CD4-positive, alpha-beta T cell (primary cell): ENCODE measurements around the gene TBCD. TPM values are rescaled to one million over a fixed set of nuclear protein-coding genes. Genes with fewer than 3 reads are reported as not detected.

Experiments used
- ATAC-seq: fragments of 200-7000 bp; cut with Tn5 transposase; one replicate; pipeline ENCODE4 v1.10.0; 2022; ENCODE audit warnings: mild to moderate bottlenecking; ENCODE audit not compliant: poor library complexity
- CTCF ChIA-PET: fragments of 350-600 bp; sonication (Branson Sonifier 250); formaldehyde crosslinking; loops from one replicate; lab custom pipeline; 2021; ENCODE audit warnings: antibody characterized with exemption, inconsistent platforms; lab: Charles Lee
- POLR2A ChIA-PET: fragments of 350-600 bp; sonication (Branson Sonifier 250); formaldehyde crosslinking; loops from one replicate; lab custom pipeline; 2021; ENCODE audit warnings: antibody characterized with exemption, inconsistent platforms; lab: Charles Lee
- DNase-seq, 14 experiments: peaks; one replicate each; pipeline ENCODE4 v3.0.0-alpha.2; 2013 to 2020; ENCODE audit warnings: mixed read lengths in 2 of 14
- H3K27ac ChIP-seq, 2 donors: one replicate each; pipeline versions ENCODE4 v1.5.1 to v1.7.0; 2013; ENCODE audit warnings: low read length in 2 of 2, low read depth in 1 of 2, mild to moderate bottlenecking in 1 of 2
- H3K27me3 ChIP-seq, 2 experiments: 1 replicate in 1 of 2; 2 replicates in 1 of 2; pipeline versions ENCODE4 v1.6.1 to v1.7.0; 2013; ENCODE audit warnings: low read length in 2 of 2, control low read depth in 1 of 2, mild to moderate bottlenecking in 1 of 2, moderate library complexity in 1 of 2; ENCODE audit not compliant: insufficient read depth in 2 of 2, control insufficient read depth in 1 of 2
- H3K36me3 ChIP-seq: one replicate; pipeline ENCODE4 v1.6.1; 2013; ENCODE audit warnings: low read length, control low read depth; ENCODE audit not compliant: insufficient read depth
- H3K4me1 ChIP-seq: one replicate; pipeline ENCODE4 v1.6.1; 2013; ENCODE audit warnings: low read length, control low read depth; ENCODE audit not compliant: insufficient read depth
- H3K4me3 ChIP-seq: one replicate; pipeline ENCODE4 v1.5.1; 2013; ENCODE audit warnings: mild to moderate bottlenecking, low read length, moderate library complexity
- H3K9me3 ChIP-seq, 2 experiments: 1 replicate in 1 of 2; 2 replicates in 1 of 2; pipeline versions ENCODE4 v1.6.1 to v1.7.0; 2013; ENCODE audit warnings: low read length in 2 of 2, mild to moderate bottlenecking in 2 of 2, control low read depth in 1 of 2, moderate library complexity in 1 of 2; ENCODE audit not compliant: control insufficient read depth in 1 of 2, insufficient read depth in 1 of 2
- H3K27ac Mint-ChIP-seq: one replicate; pipeline ENCODE4 v1.8.0; 2020; ENCODE audit warnings: mixed read lengths
- H3K27me3 Mint-ChIP-seq: one replicate; pipeline ENCODE4 v1.8.0; 2021; ENCODE audit warnings: mixed read lengths
- H3K36me3 Mint-ChIP-seq: one replicate; pipeline ENCODE4 v1.8.0; 2021; ENCODE audit warnings: low read depth, mixed read lengths
- H3K4me1 Mint-ChIP-seq: one replicate; pipeline ENCODE4 v1.8.0; 2021; ENCODE audit warnings: low read depth, mixed read lengths
- H3K4me3 Mint-ChIP-seq: one replicate; pipeline ENCODE4 v1.8.0; 2020; ENCODE audit warnings: mild to moderate bottlenecking, mixed read lengths
- H3K9me3 Mint-ChIP-seq: one replicate; pipeline ENCODE4 v1.8.0; 2020; ENCODE audit warnings: mixed read lengths
- CTCF ChIP-seq: fragments of 200-600 bp; IDR thresholded peaks from one replicate; pipeline ENCODE4 v1.8.0; 2022; ENCODE audit warnings: antibody characterized with exemption, mild to moderate bottlenecking
- intact Hi-C, 2 experiments: fragments of 100-400 bp; cut with DNase I in 1 of 2; cut with micrococcal nuclease in 1 of 2; formaldehyde crosslinking; loops; one replicate each; pipeline versions ENCODE4 v1.15.1 to v1.9.0; 2023 to 2025; cut with DNase I, micrococcal nuclease
- total RNA-seq, 174 experiments: library from RNA in 2 of 174; stranded (reverse) in 2 of 174; gene quantifications; one replicate each; pipeline ENCODE4 v1.2.3 and lab custom pipeline; 2021 to 2026

Gene TBCD
- total RNA-seq, 2 experiments from 2014 or later, result 74.6 to 80.3 TPM

GRCh38 chr17:82726427-82726826 lies 25.4 kb upstream of the TBCD start:
- Histone ChIP-seq H3K4me3 (no peak overlapping the region), H3K27ac (no peak overlapping the region), H3K36me3 (peaks cover 31% of the 10 kb centered on the region), H3K27me3 (no peaks in the 10 kb centered on the region), H3K9me3 (no peaks in the 10 kb centered on the region), H3K4me1 (no peaks in the 10 kb centered on the region)
- no peak overlapping the region for H3K4me3 Mint-ChIP-seq
- H3K9me3 Mint-ChIP-seq, result no peaks in the 10 kb centered on the region
- no peaks in the 10 kb centered on the region for H3K27me3 Mint-ChIP-seq
- CTCF ChIA-PET, result no interaction called here
- H3K36me3 Mint-ChIP-seq, result peaks cover 43% of the 10 kb centered on the region
- POLR2A ChIA-PET, result no interaction called here
- DNase-seq (no peak), ATAC-seq (no peak)
- intact Hi-C loops, result no loop called here
- TF ChIP-seq CTCF, result no peak
- H3K27ac Mint-ChIP-seq, result no peak overlapping the region
- no peaks in the 10 kb centered on the region for H3K4me1 Mint-ChIP-seq

- Mint-ChIP-seq H3K27me3 (no peaks in the 10 kb centered on the region), H3K36me3 (peaks cover 34% of the 10 kb centered on the region), H3K4me1 (no peaks in the 10 kb centered on the region), H3K9me3 (no peaks in the 10 kb centered on the region), H3K27ac (no peak overlapping the region), H3K4me3 (no peak overlapping the region)
- DNase-seq, result no peak
- no peak overlapping the region for H3K27ac ChIP-seq
- intact Hi-C loops, result no loop called here
- H3K36me3 ChIP-seq, result peaks cover 24% of the 10 kb centered on the region
- CTCF ChIA-PET, result no interaction called here
- H3K27me3 ChIP-seq, result no peaks in the 10 kb centered on the region
- no peak for ATAC-seq
- H3K4me3 ChIP-seq, result no peak overlapping the region
- POLR2A ChIA-PET, result no interaction called here
- peaks cover 0 to 13% of the 10 kb centered on the region in 2 experiments for H3K9me3 ChIP-seq
- TF ChIP-seq CTCF, result no peak
- no peaks in the 10 kb centered on the region for H3K4me1 ChIP-seq
These were observed 22.2 kb upstream of the TBCD start for GRCh38 chr17:82729479-82730260.

GRCh38 chr17:82732118-82732743 lies 19.6 kb upstream of the TBCD start:
- H3K4me3 ChIP-seq, result no peak overlapping the region
- Mint-ChIP-seq H3K27ac (no peak overlapping the region), H3K4me3 (peak overlapping the region; percentile 51), H3K9me3 (no peaks in the 10 kb centered on the region), H3K27me3 (no peaks in the 10 kb centered on the region), H3K36me3 (peaks cover 19% of the 10 kb centered on the region), H3K4me1 (no peaks in the 10 kb centered on the region)
- ChIA-PET POLR2A (no interaction called here), CTCF (no interaction called here)
- peaks cover 0 to 13% of the 10 kb centered on the region in 2 experiments for H3K9me3 ChIP-seq
- peaks cover 11% of the 10 kb centered on the region for H3K36me3 ChIP-seq
- peaks cover 0 to 6% of the 10 kb centered on the region in 2 experiments for H3K27me3 ChIP-seq
- H3K27ac ChIP-seq, result no peak overlapping the region
- ATAC-seq (no peak), DNase-seq (no peak)
- peaks cover 9% of the 10 kb centered on the region for H3K4me1 ChIP-seq
- no peak for TF ChIP-seq CTCF
- intact Hi-C loops, result no loop called here
